Right cardiac atrium (tissue), 5 donors: ENCODE results near the gene EPHX1. TPM values are rescaled to one million over a fixed set of nuclear protein-coding genes. Genes with fewer than 3 reads are reported as not detected.
A peak's percentile ranks its signal among the peaks of the same experiment; 100 is the strongest.
"Not testable (repeated sequence)": the region's sequence is repeated elsewhere in the genome, so short reads cannot be mapped to it uniquely, and the experiment has no call there.

Experiments
- ATAC-seq, 2 donors: fragments of 200-7000 bp; cut with Tn5 transposase; one replicate each; pipeline versions ENCODE4 v1.8.0 to v1.9.1; 2020; ENCODE audit warnings: moderate library complexity in 2 of 2, mild to moderate bottlenecking in 1 of 2
- DNase-seq, 3 donors: peaks; one replicate each; pipeline ENCODE4 v3.0.0-alpha.2; 2020
- H3K27ac ChIP-seq: one replicate; pipeline ENCODE4 v1.5.1; 2013; ENCODE audit warnings: mild to moderate bottlenecking, low read length, control low read depth, moderate library complexity
- H3K27me3 ChIP-seq: one replicate; pipeline ENCODE4 v1.6.1; 2013; ENCODE audit not compliant: control insufficient read depth, insufficient read depth
- H3K4me1 ChIP-seq: one replicate; pipeline ENCODE4 v1.6.1; 2013; ENCODE audit warnings: low read length; ENCODE audit not compliant: control insufficient read depth, insufficient read depth
- H3K4me3 ChIP-seq: one replicate; pipeline ENCODE4 v1.5.1; 2013; ENCODE audit warnings: low read length, control low read depth
- H3K9me3 ChIP-seq: one replicate; pipeline ENCODE4 v1.6.1; 2013; ENCODE audit warnings: low read length; ENCODE audit not compliant: control insufficient read depth
- WGBS: extraction: QIAGEN DNeasy Blood & Tissue Kit; methylation state at CpG from one replicate; pipeline ENCODE4 v1.1.7; 2013; 5-methylcytosine and 5-hydroxymethylcytosine counted together
- intact Hi-C, 4 donors: fragments of 100-400 bp; cut with DNase I; formaldehyde crosslinking; loops; one replicate each; pipeline versions ENCODE4 v1.11.0 to v1.14.0; 2022 to 2023
- polyA plus RNA-seq: library from polyadenylated mRNA; stranded (reverse); fragments of 200-250 nt; gene quantifications from one replicate; pipeline ENCODE4 v1.2.3, GENCODE V29; 2013
- total RNA-seq, 4 donors: library from RNA; stranded (reverse); fragmentation: NEBNext Ultra II Directional; extraction: Animal tissue kit (Norgen Biotek cat#: 25700); gene quantifications; one replicate each; pipeline ENCODE4 v1.2.1, GENCODE V29; 2021
- donor health status: healthy with polysubstance abuse.
- donor health status: DM: no; HTN: yes; CAD: no.
- donor health status: DM: no; HTN: no; CAD: no.
- donor health status: DM: no; HTN: yes; CAD: no; lungs with severe emphysema.
- donor health status: DM: yes; HTN: yes; CAD: no.

The EPHX1 gene
- total and polyA plus RNA-seq, 5 donors = 47.3 to 65.0 (median 54.0) TPM

DNA sequence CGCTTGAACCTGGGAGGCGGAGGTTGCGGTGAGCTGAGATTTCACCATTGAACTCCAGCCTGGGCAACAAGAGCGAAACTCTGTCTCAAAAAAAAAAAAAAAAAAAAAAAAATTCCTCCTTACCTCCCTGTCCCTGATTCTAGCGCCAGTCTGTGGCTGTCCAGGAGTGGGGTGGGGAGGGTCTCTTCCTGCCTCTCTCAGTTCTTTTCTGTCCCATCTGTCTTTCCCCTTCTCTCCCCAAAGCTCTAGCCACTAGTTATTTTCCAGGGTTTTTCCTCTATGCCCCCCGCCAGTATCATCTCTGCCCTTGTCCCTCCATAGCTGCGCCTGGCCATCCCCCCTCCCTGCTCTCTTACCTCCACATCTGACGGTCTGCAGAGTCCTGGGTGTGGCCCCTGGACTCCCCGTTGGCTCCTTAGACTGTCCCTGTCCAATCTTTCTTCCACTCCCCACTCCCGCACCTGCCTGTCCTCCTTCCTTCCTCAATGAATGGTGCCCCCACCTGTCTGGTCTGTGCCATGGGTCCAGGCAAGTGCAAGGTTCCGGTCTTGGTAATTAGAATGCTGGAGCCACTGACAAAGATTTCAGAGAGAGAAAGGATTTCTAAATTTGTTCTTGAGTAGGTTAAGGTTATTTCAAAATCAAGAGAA is 73.8 kb downstream of the EPHX1 start:
- Histone ChIP-seq H3K9me3 (no peaks in the 10 kb centered on the region), H3K27ac (no peak overlapping the region), H3K4me3 (no peak overlapping the region), H3K27me3 (no peaks in the 10 kb centered on the region), H3K4me1 (peaks cover 19% of the 10 kb centered on the region)
- ATAC-seq = no peak
- no peak for DNase-seq
- WGBS = 81% methylated on average over 11 of the region's 11 CpGs
- intact Hi-C loops = no loop called here

DNA sequence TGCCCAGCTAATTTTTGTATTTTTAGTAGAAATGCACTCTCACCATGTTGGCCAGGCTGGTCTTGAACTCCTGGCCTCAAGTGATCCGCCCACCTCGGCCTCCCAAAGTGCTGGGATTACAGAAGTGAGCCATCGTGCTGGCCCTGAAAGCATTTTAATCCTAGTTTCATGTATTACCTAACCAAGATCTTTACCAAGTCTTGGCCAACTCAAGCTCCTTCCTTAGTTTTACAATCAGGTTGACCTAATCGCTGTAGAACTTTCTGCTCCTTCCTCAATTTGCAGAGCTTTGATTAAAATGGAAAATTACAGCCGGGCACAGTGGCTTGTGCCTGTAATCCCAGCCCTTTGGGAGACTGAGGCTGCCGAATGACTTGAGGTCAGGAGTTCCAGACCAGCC is 75.4 kb downstream of the EPHX1 start:
- H3K27me3 ChIP-seq = no peaks in the 10 kb centered on the region
- no peaks in the 10 kb centered on the region for H3K9me3 ChIP-seq
- H3K4me1 ChIP-seq = peaks cover 6% of the 10 kb centered on the region
- no peak overlapping the region for H3K4me3 ChIP-seq
- no peak for ATAC-seq
- no peak overlapping the region for H3K27ac ChIP-seq
- DNase-seq = no peak
- WGBS = 87% methylated on average over 6 of the region's 6 CpGs
- intact Hi-C loops = no loop called here

- no peaks in the 10 kb centered on the region for H3K27me3 ChIP-seq
- H3K4me3 ChIP-seq = no peak overlapping the region
- intact Hi-C loops = no loop called here
- peaks cover under 1% of the 10 kb centered on the region for H3K4me1 ChIP-seq
- ATAC-seq = no peak
- no peaks in the 10 kb centered on the region for H3K9me3 ChIP-seq
- 94% methylated on average over 19 of the region's 19 CpGs for WGBS
- no peak overlapping the region for H3K27ac ChIP-seq
- no peak for DNase-seq
Observed at GRCh38 chr1:225886159-225887029, 76.5 kb downstream of the EPHX1 start.

DNA sequence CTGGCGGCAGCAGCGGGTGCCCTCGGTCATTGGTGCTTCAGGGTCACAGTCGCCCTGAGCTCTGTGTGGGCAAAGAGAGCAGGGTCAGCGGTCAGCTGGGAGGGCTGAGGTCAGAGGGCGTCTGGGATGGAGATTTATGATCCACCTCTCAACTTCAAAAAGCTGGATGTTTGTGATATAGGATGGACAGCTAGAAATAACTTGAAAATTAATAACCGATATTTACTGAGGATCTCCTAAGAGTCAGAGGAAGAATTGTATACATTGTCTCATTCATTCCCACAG is 77.0 kb downstream of the EPHX1 start:
- intact Hi-C loops = no loop called here
- WGBS = 90% methylated on average over 7 of the region's 7 CpGs
- Histone ChIP-seq H3K9me3 (no peaks in the 10 kb centered on the region), H3K27ac (no peak overlapping the region), H3K27me3 (no peaks in the 10 kb centered on the region), H3K4me3 (no peak overlapping the region), H3K4me1 (no peaks in the 10 kb centered on the region)
- DNase-seq (no peak), ATAC-seq (no peak)

- H3K4me1 ChIP-seq, H3K27me3 ChIP-seq, H3K27ac ChIP-seq, H3K4me3 ChIP-seq, ATAC-seq, DNase-seq, intact Hi-C loops, H3K9me3 ChIP-seq: not testable (repeated sequence)
- 36% methylated on average over 48 of the region's 56 CpGs for WGBS
Observed at GRCh38 chr1:225887554-225888288, 77.8 kb downstream of the EPHX1 start.

- 78% methylated on average over 18 of the region's 18 CpGs for WGBS
- ATAC-seq = no peak
- DNase-seq = no peak
Observed at GRCh38 chr1:225888289-225888897, 78.5 kb downstream of the EPHX1 start.

GRCh38 chr1:225888898-225889601 is 79.1 kb downstream of the EPHX1 start, which contains the start of gene LEFTY1:
LEFTY1 (minus strand) TSS chr1:225889146; CDS start chr1:225889066, 80 bp downstream.
- intact Hi-C loops = no loop called here
- H3K4me3 ChIP-seq = no peak within 1 kb of the TSS
- peak; percentile 18 to 47 for ATAC-seq
- DNase-seq = peak in 1 of 3 donors; percentile 22
- no peaks in the 10 kb centered on the region for H3K27me3 ChIP-seq
- H3K27ac ChIP-seq = no peak within 1 kb of the TSS
- H3K4me1 ChIP-seq = no peaks in the 10 kb centered on the region
- WGBS = 63% methylated on average over 11 of the region's 11 CpGs
- no peaks in the 10 kb centered on the region for H3K9me3 ChIP-seq

More at GRCh38 chr1:225888289-225888897, 78.5 kb downstream of the EPHX1 start:
- intact Hi-C loops = no loop called here
- H3K9me3 ChIP-seq = no peaks in the 10 kb centered on the region
- H3K27me3 ChIP-seq = no peaks in the 10 kb centered on the region
- H3K4me3 ChIP-seq = no peak overlapping the region
- no peak overlapping the region for H3K27ac ChIP-seq
- H3K4me1 ChIP-seq = no peaks in the 10 kb centered on the region

DNA sequence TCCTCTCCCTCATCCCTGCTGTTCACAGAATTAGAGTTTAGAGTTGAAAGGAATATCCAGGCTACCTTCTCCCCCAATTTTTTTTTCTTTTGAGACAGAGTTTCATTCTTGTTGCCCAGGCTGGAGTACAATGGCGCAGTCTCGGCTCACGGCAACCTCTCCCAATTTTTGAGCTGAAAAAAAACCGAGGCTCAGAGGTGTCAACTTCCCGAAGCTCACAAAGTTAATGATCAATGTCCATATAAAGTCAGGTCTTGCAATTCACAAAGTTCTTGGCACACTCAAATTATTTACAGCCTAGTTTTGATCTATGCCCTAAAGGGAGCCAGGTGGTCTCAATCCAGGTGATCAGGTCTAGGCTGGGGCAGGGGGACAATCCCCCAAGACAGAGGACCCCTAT is 79.8 kb downstream of the EPHX1 start:
- no peak overlapping the region for H3K4me3 ChIP-seq
- H3K4me1 ChIP-seq = no peaks in the 10 kb centered on the region
- H3K9me3 ChIP-seq = no peaks in the 10 kb centered on the region
- H3K27me3 ChIP-seq = no peaks in the 10 kb centered on the region
- no peak for ATAC-seq
- no peak overlapping the region for H3K27ac ChIP-seq
- intact Hi-C loops = no loop called here
- WGBS = 90% methylated on average over 5 of the region's 5 CpGs
- DNase-seq = peak in 1 of 3 donors; percentile 4

GRCh38 chr1:225890346-225891228 is 80.7 kb downstream of the EPHX1 start:
- DNase-seq (peak in 1 of 3 donors; percentile 60), ATAC-seq (peak in 1 of 2 donors; percentile 21)
- H3K4me3 ChIP-seq = no peak overlapping the region
- no peaks in the 10 kb centered on the region for H3K27me3 ChIP-seq
- H3K27ac ChIP-seq = no peak overlapping the region
- WGBS = 70% methylated on average over 6 of the region's 6 CpGs
- H3K4me1 ChIP-seq = no peaks in the 10 kb centered on the region
- intact Hi-C loops = no loop called here
- no peaks in the 10 kb centered on the region for H3K9me3 ChIP-seq
